ENCODE measurements around the gene FBXW2.
"Not testable (repeated sequence)": the region's sequence is repeated elsewhere in the genome, so short reads cannot be mapped to it uniquely, and the experiment has no call there.

FBXW2 gene

GRCh38 chr9:120777229-120777628, 16.0 kb downstream of the FBXW2 start:
- no peak for DNase-seq

DNA sequence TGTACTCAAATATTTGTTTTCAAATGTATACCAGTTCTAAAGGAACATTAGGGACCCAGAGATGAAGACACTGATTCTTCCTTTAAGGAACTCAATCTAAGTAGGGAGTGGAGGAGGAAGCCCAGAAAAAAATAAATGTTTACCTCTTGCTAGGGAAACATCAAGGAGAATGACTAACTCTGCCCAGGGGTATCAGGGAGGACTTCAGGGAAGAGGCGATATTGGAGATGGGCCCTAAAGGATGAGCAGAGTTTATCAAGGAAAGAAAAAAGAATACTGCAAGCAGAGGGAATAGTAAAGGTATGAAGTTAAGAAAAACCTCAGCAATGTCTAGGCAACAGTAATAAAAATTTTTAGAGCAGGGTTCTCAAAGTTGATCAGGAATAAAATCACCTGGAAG, 16.4 kb downstream of the FBXW2 start:
- DNase-seq = no peak

- no peak for DNase-seq
Observed at GRCh38 chr9:120775859-120776258, 17.4 kb downstream of the FBXW2 start.

DNA sequence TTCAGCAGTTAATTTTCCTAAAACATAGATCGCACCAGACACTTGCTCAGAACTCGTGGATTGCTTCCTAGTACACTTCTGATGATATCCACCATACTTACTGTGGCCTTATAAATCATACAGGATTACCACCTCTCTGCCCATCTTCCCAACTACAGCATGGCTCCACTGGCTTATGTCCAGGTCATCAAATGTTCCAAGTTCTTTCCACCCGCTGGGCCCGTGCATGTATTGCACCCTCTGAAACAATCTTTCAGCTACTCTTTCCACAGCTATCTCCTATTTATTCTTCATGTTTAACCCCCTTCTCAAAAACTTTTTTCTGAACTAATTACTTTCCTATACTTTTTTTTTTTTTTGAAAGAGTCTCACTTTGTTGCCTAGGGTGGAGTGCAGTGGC, 18.5 kb downstream of the FBXW2 start:
- DNase-seq = no peak

GRCh38 chr9:120773256-120773655, 20.0 kb downstream of the FBXW2 start:
- DNase-seq = no peak

DNA sequence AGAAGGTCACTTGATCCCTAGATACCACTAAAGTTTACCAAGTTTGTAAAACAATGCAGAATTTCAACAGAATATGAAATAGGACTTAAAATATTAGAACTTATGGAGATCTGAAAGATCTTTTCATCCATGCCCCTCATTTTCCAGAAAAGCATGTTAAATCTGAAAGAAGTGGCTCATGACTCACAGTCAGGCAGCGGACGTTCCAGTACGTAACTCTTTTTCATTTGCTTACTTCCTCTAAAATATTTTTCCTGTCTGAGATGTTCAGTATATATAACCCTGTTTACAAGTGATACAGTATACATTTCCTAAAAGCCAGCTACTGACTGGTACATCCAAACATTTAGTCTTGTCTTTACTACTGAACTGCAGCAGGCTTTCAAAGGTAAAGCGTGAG, 22.3 kb downstream of the FBXW2 start:
- DNase-seq = no peak

DNA sequence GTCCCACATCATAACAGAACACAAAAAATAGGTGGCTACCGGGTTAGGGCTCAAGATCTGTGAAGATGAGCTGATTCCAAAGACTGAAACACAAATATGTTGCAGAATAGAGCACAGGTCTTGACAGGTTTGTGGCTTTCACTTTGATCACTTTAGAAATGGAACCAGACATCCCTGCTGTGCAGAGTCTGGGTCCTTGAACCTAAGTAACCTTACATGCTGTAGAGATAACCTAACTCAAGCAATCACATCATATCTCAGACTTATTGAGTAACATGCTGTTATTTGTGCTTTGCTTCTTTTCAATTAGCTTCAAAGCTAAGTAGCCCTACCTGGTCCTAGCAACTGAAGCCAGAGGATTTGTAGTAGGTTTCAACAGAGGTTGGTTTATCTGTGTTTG, 24.3 kb downstream of the FBXW2 start:
- DNase-seq = no peak

GRCh38 chr9:120768247-120768646, 25.0 kb downstream of the FBXW2 start:
- no peak for DNase-seq

DNA sequence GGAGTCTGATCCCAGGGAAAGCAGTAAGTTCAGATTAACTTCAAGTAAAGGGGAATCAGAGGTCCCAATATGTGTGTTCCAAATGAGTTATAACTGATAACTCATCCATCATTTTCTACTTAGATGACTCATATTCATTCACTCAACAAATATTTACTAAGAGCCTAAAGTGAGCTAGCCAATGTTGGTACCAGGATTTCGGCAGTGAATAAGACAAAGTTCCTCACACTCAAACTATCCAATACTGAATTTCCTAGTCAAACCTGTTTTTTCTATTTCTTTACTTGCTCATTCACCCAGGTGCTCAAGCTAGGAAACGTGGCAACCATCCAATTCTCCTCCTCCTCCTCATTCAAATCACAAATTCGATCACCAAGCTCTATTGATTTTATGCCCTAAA, 25.8 kb downstream of the FBXW2 start:
- DNase-seq = no peak

- DNase-seq = no peak
Observed at GRCh38 chr9:120765910-120766425, 27.2 kb downstream of the FBXW2 start.

- no peak for DNase-seq
Observed at GRCh38 chr9:120764476-120764875, 28.7 kb downstream of the FBXW2 start.

DNA sequence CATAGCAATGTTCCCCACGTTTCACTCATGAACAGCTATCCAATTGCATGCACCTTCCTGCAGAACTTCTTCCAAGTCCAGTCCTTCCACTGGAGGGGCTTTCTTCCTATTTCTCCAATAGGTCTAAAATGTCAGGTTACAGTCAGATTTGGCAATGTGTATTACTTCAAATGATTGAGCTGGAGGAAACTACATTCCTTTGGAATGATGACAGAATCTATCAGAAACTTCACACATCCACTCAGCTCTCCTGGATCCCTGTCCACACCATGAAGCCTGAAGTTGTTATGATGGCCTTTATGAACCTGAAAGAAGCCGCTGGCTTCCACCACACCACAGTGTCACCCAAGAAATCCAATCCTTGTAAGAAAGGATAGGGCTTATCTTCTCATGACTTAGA, 32.2 kb downstream of the FBXW2 start:
- DNase-seq = no peak

DNA sequence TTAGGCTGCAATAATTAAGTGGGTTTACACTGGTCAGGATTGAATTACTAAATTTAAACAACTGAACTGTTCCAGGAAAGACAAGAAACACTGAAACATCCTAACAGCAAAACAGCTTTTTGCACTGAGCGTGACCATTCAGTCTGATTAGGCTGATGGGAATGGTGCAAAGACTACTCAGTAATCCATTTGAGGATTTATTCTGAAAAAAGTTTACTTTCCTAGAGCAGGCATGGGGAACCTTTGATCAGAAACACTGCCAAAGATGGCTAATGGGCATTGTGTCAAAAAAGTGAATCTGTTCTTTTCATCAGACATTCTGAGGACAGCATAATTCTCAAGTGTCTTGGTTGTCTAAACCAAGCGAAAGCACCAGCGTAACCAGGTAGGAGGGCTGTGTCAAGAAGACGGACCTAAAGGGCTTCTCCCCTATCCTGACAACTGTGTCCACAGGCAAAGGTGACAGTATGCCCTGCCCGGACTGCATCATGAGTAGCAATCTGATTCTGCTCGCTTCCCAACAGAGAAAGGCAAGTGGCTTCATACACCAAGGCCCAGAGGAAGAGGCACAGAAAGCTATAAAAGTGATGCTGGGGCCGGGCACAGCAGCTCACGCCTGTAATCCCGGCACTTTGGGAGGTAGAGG, 33.3 kb downstream of the FBXW2 start:
- DNase-seq = no peak

GRCh38 chr9:120758544-120758943, 34.7 kb downstream of the FBXW2 start:
- DNase-seq = no peak

GRCh38 chr9:120757026-120757913, 35.9 kb downstream of the FBXW2 start:
- DNase-seq = no peak

GRCh38 chr9:120756531-120756930, 36.7 kb downstream of the FBXW2 start:
- no peak for DNase-seq

DNA sequence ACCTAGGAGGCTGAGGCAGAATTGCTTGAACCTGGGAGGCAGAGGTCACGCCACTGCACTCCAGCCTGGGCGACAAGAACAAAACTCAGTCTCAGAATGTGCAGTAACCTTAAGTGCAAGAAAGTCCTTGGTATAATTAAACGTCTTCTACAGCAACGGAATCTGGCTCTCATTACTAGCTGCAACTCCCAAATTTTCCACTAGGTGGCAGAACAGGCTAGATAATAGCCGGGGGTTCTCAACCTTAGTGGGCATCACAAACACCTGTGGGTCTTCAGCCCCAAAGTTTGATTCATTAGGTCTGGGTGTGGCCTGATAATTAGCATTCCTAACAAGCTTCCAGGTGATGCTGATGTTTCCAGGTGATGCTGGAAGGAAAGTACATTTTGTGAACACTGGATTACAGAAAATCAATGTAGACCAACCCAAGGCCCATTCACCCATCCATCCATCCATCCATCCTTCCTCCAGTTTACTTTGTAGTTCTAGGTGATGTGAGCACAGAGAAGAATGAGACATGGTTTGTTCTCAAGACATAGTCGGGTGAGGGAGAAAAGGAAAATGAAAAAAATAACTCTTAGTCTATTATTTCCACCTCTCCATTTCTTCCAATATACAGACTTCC, 37.3 kb downstream of the FBXW2 start:
- peak; percentile 69 for DNase-seq

DNA sequence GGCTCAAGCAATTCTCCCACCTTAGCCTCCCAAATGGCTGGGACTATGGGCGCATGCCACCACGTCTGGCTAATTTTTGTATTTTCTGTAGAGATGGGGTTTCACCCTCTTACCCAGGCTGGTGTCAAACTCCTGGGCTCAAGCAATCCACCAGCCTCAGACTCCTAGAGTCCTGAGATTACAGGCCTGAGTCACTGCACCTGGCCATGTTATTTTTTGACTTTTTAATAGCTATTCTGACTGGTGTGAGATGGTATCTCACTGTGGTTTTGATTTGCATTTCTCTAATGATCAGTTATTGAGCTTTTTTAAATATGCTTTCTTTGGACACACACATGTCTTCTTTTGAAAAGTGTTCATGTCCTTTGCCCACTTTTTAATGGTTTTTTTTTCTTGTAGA, 38.2 kb downstream of the FBXW2 start:
- DNase-seq = no peak

DNA sequence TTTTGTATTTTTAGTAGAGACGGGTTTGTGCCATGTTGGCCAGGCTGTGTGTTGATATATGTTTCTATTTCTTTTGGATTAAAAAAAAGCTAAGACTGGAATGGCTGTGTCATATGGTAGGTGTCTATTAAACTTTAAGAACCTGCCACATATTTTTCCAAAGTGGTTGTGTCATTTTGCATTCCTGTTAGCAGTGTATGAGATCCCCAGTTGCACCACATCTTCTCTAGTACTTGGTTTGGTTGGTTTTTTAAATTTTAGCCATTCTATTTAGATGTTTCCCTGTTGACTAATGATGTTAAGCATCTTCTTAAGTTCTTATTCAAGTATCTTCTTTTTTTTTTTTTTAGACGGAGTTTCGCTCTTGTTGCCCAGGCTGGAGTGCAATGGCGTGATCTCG, 42.8 kb downstream of the FBXW2 start:
- DNase-seq = no peak

DNA sequence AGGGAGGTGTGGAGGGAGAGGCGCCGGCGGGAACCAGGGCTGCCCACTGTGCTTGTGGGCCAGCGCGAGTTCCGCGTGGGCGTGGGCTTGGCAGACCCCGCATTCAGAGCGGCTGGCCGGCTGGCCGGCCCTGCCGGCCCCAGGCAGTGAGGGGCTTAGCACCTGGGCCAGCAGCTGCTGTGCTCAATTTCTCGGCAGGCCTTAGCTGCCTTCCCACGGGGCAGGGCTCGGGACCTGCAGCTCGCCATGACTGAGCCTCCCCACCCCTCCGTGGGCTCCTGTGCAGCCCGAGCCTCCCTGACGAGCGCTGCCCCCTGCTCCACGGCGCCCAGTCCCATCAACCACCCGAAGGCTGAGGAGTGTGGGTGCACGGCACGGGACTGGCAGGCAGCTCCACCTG, 46.9 kb downstream of the FBXW2 start:
- not testable (repeated sequence) for DNase-seq

- no peak for DNase-seq
Observed at GRCh38 chr9:120745278-120745677, 47.9 kb downstream of the FBXW2 start.

DNA sequence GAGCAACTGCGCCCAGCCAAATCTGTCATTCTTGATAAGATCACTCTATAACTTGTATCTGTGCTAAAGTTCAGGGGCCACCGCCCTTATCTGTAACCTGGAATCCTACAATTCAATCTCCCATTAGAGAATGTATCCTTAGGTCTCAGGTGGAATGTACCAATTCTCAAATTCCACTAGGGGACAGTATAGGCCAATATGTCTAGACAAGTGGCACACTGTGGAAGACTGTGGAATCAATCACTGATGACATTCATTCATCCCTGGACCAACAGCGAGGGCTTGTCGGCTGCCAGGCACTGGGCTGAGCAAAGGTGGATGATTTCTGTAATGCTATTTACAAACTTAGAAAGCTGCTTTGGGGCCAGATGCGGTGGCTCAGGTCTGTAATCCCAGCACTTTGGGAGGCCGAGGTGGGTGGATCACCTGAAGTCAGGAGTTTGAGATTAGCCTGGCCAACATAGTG, 50.2 kb downstream of the FBXW2 start:
- no peak for DNase-seq

- no peak for DNase-seq
Observed at GRCh38 chr9:120741701-120742100, 51.5 kb downstream of the FBXW2 start.

GRCh38 chr9:120741191-120741590, 52.0 kb downstream of the FBXW2 start:
- DNase-seq = no peak
